22Rv1 (cell line): ENCODE measurements around the gene MAML3.

Experiments
- H3K27ac ChIP-seq: fragments of 450-650 bp; 2 replicates; pipeline ENCODE4 v1.5.1; 2017
- CTCF ChIP-seq: fragments of 450-650 bp; IDR thresholded peaks from 2 replicates; pipeline ENCODE4 v1.5.1; 2017; ENCODE audit warnings: mild to moderate bottlenecking
- ZFX ChIP-seq: fragments of 450-650 bp; IDR thresholded peaks from 2 replicates; pipeline ENCODE4 v1.6.1; 2017; ENCODE audit warnings: antibody characterized with exemption, borderline replicate concordance

The MAML3 gene

DNA sequence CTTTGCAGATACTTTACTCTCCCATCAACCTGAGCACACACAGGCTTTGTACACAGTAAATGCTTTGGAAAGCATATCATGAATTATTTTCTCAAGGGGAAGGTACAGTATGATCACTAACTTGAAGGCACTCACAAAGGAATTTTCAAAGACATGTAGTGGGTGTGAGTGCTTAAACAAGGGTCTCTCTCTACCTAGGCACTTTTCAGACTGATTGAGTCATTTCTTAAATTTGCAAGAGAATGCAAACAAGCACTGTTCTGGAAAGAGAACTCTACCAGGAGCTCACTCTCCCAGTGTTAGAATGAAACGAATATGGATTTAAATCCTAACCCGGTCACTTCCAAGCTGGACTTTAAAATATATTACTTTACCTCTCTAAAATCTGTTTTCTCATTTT, 85.7 kb downstream of the MAML3 start:
- TF ChIP-seq CTCF: no peak
- TF ChIP-seq ZFX: no peak
- H3K27ac ChIP-seq: no peak overlapping the region

- no peak overlapping the region for H3K27ac ChIP-seq
- no peak for TF ChIP-seq ZFX
- no peak for TF ChIP-seq CTCF
These were observed 87.7 kb downstream of the MAML3 start for GRCh38 chr4:140066031-140066930.

DNA sequence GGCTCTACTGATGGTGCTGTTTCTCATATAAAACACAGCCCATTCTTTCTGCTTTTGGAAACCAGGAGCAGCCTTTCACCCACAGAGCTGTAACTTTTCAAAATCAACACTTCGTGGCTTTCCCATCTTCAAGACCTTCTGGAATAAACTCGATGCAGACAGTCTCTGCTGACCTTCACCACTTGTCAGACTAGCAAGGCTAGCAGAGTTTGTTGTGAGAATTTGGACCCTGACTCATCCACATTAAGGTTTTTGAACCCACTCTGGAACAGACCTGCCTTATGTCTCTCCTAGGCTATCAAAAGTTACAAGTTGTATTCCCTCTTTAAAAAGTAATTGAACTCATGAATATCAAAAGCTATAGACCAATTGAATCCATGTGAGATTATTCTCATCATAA, 88.6 kb downstream of the MAML3 start:
- no peak for TF ChIP-seq ZFX
- TF ChIP-seq CTCF: no peak
- no peak overlapping the region for H3K27ac ChIP-seq

DNA sequence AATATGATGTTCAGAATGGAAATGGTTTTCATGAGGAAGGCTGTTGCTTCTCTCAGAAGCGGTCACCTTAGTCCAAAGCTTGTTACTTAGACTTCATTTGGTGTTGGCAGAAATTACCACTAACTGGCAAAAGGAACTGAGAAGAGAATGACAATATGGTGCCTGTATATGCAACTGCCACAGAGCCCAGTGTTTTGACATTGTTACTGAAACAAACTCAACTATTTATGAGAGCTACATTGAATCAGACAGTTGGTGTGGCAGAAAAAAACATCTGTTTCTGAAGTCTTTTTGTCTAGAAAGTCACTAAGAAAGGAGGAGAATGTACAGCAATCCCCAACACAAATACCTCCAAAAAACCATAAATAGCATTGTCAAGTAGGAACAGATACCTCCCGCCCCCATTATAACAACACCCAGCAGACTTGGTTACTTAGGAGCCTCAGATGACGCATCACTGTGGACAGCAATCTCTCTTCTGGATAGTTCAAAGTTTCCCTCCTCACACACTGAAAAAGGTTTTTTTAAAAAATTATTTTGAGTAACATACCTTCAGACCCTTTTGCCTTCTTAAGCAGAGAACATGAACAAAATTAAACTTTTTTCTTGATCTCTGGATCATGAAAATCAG, 92.2 kb downstream of the MAML3 start:
- TF ChIP-seq CTCF (no peak), ZFX (no peak)
- no peak overlapping the region for H3K27ac ChIP-seq

GRCh38 chr4:140061194-140061593, 92.8 kb downstream of the MAML3 start:
- H3K27ac ChIP-seq: no peak overlapping the region
- TF ChIP-seq ZFX (no peak), CTCF (no peak)

DNA sequence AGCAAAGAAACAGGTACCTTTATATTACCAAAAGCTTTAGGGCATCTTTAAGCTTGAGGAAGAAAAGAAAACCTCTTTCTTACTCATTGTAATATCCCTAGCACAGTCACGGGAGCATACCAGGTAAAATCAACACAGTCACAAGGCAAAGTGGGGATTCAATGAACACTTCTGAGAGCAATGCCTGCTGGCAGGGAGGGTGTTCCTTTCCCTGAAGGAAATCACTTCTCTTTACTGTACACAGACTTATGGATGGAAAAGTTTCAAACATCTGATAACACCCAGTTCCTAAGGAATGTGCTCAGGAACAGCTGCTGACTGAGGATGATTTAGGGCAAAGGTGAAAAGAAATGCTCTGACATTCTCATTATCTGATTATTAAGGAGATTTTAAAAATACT, 94.8 kb downstream of the MAML3 start:
- TF ChIP-seq CTCF (no peak), ZFX (no peak)
- no peak overlapping the region for H3K27ac ChIP-seq

DNA sequence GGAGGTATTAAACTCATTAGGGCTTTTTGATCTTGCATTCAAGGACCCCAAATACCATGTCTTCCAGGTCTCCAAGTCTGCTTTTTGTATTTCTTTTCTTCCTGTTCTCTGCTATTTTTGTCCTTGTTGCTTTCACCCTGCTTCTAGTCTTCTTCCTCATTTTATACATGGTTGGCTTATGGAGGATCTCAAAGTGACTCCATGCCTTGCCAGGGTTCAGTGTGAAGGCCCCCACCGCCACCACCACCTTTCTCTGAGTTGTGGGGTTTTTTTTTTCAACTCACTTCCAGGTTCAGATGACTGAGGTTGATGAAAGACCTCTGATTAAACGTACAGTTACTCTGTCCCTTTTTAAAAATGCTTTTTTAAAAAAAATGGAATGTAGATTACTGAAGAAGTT, 96.3 kb downstream of the MAML3 start:
- TF ChIP-seq CTCF (no peak), ZFX (no peak)
- H3K27ac ChIP-seq: no peak overlapping the region
